ENCODE measurements around the gene AHCTF1. TPM values are rescaled to one million over a fixed set of nuclear protein-coding genes. Genes with fewer than 3 reads are reported as not detected.

The AHCTF1 gene
- polyA plus RNA-seq, 1 experiment, result 18.1 TPM

DNA sequence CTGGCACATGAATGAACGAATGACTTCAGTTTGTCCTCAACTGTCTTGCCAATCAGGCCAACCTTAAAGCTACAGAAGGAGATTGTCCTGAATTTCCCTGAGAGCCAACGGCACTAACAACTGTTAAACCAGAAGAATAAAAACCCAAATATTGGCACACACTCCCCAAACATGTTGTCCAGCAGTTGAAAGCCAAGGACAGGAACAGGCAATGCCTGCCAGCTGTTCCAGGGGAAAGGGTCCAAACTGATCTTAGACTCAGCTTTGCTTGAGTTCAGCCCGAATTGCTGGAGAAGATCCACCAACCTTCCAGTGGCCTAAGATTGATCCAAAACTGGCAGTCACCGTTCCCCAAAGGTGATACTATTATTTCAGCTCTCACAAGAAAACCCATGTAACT is 22.4 kb upstream of the AHCTF1 start:
- ChIA-PET POLR2A (interaction anchor here (0.8 kb wide), 1 partner anchor 22 kb away, joined by 3 read pairs; the partner anchor contains the start of gene AHCTF1), CTCF (no interaction called here)
- TF ChIP-seq, protein P1, sequence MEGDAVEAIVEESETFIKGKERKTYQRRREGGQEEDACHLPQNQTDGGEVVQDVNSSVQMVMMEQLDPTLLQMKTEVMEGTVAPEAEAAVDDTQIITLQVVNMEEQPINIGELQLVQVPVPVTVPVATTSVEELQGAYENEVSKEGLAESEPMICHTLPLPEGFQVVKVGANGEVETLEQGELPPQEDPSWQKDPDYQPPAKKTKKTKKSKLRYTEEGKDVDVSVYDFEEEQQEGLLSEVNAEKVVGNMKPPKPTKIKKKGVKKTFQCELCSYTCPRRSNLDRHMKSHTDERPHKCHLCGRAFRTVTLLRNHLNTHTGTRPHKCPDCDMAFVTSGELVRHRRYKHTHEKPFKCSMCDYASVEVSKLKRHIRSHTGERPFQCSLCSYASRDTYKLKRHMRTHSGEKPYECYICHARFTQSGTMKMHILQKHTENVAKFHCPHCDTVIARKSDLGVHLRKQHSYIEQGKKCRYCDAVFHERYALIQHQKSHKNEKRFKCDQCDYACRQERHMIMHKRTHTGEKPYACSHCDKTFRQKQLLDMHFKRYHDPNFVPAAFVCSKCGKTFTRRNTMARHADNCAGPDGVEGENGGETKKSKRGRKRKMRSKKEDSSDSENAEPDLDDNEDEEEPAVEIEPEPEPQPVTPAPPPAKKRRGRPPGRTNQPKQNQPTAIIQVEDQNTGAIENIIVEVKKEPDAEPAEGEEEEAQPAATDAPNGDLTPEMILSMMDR (IDR thresholded peaks at IDR 0.05; ENCODE audit: low read depth, low read length), result no peak
- Histone ChIP-seq H3K9me3 (ENCODE audit: control insufficient read depth, insufficient read depth, low read length) (no peaks in the 10 kb centered on the region; the same call in 1 of the 2 replicates), H3K27ac (ENCODE audit: low read depth, low read length) (no peak overlapping the region), H3K4me3 (ENCODE audit: low read depth, low read length) (no peak overlapping the region), H3K27me3 (ENCODE audit: control insufficient read depth, insufficient read depth, low read length) (no peaks in the 10 kb centered on the region)
- no peak for DNase-seq (ENCODE audit: low read depth, low spot score)

DNA sequence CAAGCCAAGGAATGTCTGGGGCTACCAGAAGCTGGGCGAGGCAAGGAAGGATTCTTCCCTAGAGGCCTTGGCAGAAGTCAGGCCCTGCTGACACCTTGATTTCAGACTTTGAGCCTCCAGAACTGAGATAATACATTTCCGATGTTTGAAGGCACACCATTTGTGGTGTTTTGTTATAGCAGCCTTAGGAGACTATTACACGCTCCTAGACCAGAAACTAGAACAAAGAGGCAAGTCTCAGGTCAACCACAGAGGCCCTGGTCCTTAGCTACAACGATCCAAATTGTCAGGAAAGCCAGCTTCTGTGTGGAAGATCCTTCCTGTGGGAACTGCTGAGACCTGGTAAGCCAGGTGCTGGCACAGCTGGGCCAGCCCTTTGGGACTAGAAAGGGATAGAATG is 19.7 kb upstream of the AHCTF1 start:
- POLR2A ChIA-PET, result no interaction called here
- TF ChIP-seq, protein P1 (IDR thresholded peaks at IDR 0.05; ENCODE audit: low read depth, low read length), result no peak
- DNase-seq (ENCODE audit: low read depth, low spot score), result no peak
- CTCF ChIA-PET, result no interaction called here
- H3K9me3 ChIP-seq (ENCODE audit: control insufficient read depth, insufficient read depth, low read length), result no peaks in the 10 kb centered on the region
- no peaks in the 10 kb centered on the region for H3K27me3 ChIP-seq (ENCODE audit: control insufficient read depth, insufficient read depth, low read length)
- no peak overlapping the region for H3K27ac ChIP-seq (ENCODE audit: low read depth, low read length)
- no peak overlapping the region for H3K4me3 ChIP-seq (ENCODE audit: low read depth, low read length)

- no peak overlapping the region for H3K27ac ChIP-seq (ENCODE audit: low read depth, low read length)
- no peak for DNase-seq (ENCODE audit: low read depth, low spot score)
- H3K4me3 ChIP-seq (ENCODE audit: low read depth, low read length), result no peak overlapping the region
- ChIA-PET POLR2A (interaction anchor here (0.6 kb wide), 1 partner anchor 168 kb away, joined by 3 read pairs; no protein-coding TSS in a partner anchor), CTCF (interaction anchor here (0.6 kb wide), 1 partner anchor 536 kb away, joined by 5 read pairs; no protein-coding TSS in a partner anchor)
- no peaks in the 10 kb centered on the region for H3K27me3 ChIP-seq (ENCODE audit: control insufficient read depth, insufficient read depth, low read length)
- TF ChIP-seq, protein P1 (IDR thresholded peaks at IDR 0.05; ENCODE audit: low read depth, low read length), result no peak
- H3K9me3 ChIP-seq (ENCODE audit: control insufficient read depth, insufficient read depth, low read length), result no peaks in the 10 kb centered on the region
Observed at GRCh38 chr1:246949956-246950355, 18.2 kb upstream of the AHCTF1 start.

DNA sequence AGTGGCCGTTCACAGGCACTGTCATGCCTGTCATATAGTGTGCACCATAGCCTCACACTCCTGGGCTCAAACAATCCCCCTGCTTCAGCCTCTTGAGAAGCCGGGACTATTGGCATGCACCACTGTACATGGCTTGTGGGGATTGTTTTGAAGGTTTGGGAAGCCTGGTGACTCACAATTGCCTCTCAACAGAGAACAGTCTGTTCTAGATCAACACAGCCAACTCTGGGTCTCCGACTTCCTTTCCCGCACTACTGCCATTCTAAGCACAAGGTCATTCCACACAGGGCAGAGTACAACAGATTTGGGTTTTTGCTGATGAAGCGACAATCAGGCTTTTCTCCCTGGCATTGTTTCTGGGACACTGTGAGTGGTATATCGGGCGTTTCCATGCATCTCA is 15.5 kb upstream of the AHCTF1 start:
- ChIA-PET CTCF (no interaction called here), POLR2A (no interaction called here)
- TF ChIP-seq, protein P1 (IDR thresholded peaks at IDR 0.05; ENCODE audit: low read depth, low read length), result no peak
- Histone ChIP-seq H3K27me3 (ENCODE audit: control insufficient read depth, insufficient read depth, low read length) (no peaks in the 10 kb centered on the region), H3K27ac (ENCODE audit: low read depth, low read length) (no peak overlapping the region), H3K4me3 (ENCODE audit: low read depth, low read length) (no peak overlapping the region), H3K9me3 (ENCODE audit: control insufficient read depth, insufficient read depth, low read length) (no peaks in the 10 kb centered on the region)
- no peak for DNase-seq (ENCODE audit: low read depth, low spot score)

DNA sequence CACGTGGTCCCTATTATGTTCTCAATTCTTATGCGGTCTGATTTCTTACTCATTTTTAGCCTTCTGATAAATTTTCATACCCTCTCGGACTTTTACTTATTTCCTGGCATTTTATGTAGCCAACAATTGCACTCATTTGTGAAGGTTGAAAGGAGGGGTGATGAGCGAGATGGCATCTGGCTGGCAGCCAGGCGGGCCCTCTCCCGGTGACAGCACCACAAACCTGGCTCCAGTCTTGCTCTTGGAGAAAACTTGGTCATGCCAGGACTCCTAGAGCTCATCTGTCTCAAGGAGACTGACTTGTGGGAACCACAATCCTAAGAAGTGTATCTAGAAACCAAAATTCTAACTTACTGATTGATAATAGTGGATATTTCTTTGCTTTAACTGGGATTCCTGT is 14.6 kb upstream of the AHCTF1 start:
- H3K9me3 ChIP-seq (ENCODE audit: control insufficient read depth, insufficient read depth, low read length), result no peaks in the 10 kb centered on the region
- H3K4me3 ChIP-seq (ENCODE audit: low read depth, low read length), result no peak overlapping the region
- DNase-seq (ENCODE audit: low read depth, low spot score), result no peak
- TF ChIP-seq, protein P1 (IDR thresholded peaks at IDR 0.05; ENCODE audit: low read depth, low read length), result no peak
- H3K27me3 ChIP-seq (ENCODE audit: control insufficient read depth, insufficient read depth, low read length), result no peaks in the 10 kb centered on the region
- H3K27ac ChIP-seq (ENCODE audit: low read depth, low read length), result no peak overlapping the region
- POLR2A ChIA-PET, result no interaction called here
- CTCF ChIA-PET, result no interaction called here
